GM19438 (cell line): ENCODE data around the gene LMF2.
"Not testable (repeated sequence)": the region's sequence is repeated elsewhere in the genome, so short reads cannot be mapped to it uniquely, and the experiment has no call there.

Source experiments
- ATAC-seq: cut with Tn5 transposase; IDR thresholded peaks from one replicate; pipeline ENCODE4 v1.9.1; 2021; ENCODE audit warnings: low read depth; ENCODE audit not compliant: unreplicated experiment

The LMF2 gene

GRCh38 chr22:50524676-50525103, 17.2 kb upstream of the LMF2 start:
- no peak for ATAC-seq

DNA sequence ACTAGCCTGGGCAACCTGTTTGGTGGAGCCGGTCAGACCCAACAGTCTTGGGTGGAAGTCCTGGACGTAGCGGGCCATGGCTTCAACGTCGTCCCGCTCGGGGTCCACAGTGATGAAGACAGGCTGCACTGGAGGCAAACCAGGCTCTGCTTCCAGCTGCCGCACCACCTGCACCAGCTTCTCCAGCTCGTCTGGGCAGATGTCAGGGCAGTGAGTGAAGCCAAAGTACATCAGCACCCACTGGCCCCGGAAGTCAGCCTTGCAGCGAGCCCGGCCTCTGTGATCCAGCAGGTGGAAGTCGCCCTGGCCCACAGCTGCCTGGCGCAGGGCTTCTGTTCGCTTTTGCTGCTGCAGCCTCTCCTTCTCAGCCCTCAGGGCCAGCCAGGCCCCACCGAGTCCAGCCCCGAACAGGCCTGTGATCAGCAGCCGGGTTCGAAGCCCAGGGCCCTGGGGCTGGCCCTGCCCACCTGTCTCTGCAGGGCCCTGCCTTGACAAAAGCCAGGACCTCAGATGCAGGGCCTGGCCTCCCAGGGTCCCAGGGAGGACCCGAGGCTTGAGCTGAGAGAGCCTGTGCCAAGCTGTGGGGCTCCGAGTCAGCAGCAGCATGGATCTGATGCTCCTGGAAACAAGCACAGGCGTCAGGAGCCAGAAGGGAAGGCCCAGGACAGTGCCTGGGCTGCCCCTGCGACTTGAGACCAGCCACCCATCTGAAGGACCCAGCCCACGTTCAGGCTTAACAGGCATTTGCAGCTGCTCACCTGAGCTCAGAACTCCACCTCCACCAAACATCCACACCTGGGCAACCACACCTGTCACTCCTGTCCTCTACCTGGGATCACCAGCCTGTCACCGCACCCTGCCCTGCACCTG, 16.5 kb upstream of the LMF2 start:
- ATAC-seq = no peak

DNA sequence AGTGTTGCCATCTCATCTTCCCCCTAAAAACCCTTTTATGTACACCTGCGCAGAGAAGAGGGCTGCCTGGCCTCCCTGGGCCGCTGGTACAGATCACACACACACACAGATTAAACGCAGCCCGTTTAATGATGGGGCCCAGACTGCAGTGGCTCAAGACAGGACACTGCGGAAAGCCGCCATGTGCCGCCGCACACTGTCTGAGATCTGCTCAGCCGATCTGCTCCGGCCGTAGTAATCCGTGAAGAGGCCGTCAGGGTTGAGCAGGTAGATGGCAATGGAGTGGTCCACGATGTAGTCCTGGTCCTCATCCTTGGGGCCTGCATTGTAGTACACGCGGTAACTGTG, 15.9 kb upstream of the LMF2 start:
- no peak for ATAC-seq

- no peak for ATAC-seq
Observed at GRCh38 chr22:50522806-50523438, 15.4 kb upstream of the LMF2 start.

DNA sequence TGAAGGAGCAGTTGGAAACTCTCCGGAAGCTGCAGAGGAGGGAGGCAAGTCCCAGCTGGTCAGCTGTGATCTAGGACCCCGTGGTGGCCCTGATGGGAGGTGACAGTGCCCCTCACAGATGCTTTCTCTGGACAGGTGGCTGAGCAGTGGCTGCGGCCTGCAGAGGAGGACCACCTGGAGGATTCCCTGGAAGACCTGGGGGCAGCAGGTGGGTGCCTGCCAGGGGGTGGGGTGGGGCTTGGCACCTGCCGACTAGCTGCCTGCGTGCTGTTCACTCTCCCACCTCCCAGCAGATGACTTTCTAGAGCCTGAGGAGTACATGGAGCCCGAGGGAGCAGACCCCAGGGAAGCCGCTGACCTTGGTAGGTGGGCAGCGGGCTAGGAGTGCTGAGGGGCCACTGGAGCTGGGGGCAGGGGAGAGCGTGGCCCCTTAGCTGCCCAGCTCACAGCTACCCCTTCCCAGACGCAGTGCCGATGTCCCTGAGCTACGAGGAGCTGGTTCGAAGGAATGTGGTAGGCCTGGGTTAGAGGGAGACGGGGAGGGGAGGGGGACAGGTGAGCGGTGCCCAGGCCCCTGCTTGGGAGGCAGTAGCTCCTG, 14.8 kb upstream of the LMF2 start:
- no peak for ATAC-seq

GRCh38 chr22:50521710-50522109, 14.2 kb upstream of the LMF2 start:
- no peak for ATAC-seq

GRCh38 chr22:50520826-50521453, 13.4 kb upstream of the LMF2 start:
- ATAC-seq = no peak

DNA sequence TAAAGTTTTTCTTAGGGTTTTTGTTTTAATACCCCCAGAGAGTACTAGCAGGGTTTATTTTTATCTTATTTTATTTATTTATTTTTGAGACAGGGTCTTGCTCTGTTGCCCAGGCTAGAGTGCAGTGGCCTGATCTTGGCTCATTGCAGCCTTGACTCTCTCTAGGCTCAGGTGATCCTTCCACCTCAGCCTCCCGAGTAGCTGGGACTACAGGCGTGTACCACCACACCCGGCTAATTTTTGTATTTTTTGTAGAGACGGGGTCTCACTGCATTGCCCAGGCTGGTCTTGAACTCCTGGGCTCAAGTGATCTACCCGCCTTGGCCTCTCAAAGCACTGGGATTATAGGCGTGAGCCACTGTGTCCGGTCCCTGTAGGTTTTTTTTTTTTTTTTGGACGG, 12.7 kb upstream of the LMF2 start:
- not testable (repeated sequence) for ATAC-seq

GRCh38 chr22:50519151-50519550, 11.6 kb upstream of the LMF2 start:
- ATAC-seq = no peak

- ATAC-seq = no peak
Observed at GRCh38 chr22:50518606-50519005, 11.1 kb upstream of the LMF2 start.

- ATAC-seq = no peak
Observed at GRCh38 chr22:50517495-50518260, 10.2 kb upstream of the LMF2 start.

DNA sequence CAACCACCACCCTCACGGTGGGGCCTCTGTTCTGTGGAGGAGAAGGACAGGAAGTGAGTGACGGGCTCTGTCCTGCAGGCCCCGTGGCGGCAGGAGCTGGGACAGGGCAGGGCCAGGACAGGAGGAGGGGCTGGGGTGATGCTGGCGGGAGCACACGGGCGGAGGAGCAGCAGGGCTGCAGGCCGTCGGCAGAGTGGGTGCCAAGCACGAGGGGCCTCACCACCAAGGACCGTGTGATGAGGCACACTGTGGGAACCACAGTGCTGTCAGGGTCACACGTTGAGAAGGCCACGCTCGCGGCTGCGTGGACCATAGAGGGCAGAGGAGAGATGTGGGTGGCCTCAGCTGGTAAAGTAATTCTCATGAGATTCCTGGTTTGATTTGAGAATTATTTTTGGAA, 9.4 kb upstream of the LMF2 start:
- ATAC-seq = no peak

DNA sequence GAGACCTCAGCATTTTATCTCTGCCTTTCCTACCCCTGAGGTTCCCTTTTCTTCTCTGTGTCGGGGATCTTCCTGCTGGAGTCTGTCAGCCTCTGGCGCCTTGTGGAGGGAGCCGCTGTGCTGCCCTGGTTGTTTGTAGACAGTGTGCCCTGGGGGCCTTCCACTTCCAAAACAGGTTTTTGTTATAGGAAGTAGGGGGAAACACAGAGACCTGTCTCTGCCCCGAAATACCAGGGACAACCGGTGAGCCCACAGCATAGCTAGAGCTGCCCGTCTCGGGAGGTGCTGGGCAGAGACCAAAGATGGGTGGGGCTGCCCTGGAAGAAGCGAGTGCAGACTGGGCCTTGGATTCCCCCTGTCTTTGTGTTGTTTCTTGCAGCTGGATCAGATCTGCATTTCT, 8.6 kb upstream of the LMF2 start:
- ATAC-seq = no peak

DNA sequence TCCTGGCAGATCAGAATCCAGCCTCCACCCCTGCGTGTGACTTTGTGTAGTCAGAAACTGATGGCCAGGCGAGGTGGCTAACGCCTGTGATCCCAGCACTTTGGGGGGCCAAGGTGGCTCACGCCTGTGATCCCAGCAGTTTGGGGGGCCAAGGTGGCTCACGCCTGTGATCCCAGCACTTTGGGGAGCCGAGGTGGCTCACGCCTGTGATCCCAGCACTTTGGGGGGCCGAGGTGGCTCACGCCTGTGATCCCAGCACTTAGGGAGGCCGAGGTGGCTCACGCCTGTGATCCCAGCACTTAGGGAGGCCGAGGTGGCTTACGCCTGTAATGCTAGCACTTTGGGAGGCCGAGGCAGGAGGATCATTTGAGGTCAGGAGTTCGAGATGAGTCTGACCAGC, 5.7 kb upstream of the LMF2 start:
- no peak for ATAC-seq

- ATAC-seq = no peak
Observed at GRCh38 chr22:50508897-50509296, 1.4 kb upstream of the LMF2 start.

- peak; percentile 55 for ATAC-seq
Observed at GRCh38 chr22:50507991-50508884, 736 bp upstream of the LMF2 start, which contains the start of gene NCAPH2. TSS of gene NCAPH2 (plus strand) at chr22:50508224. CDS start at chr22:50508338, 114 bp downstream.

GRCh38 chr22:50506611-50507420, 686 bp downstream of the LMF2 start:
- peak; percentile 11 for ATAC-seq

- no peak for ATAC-seq
Observed at GRCh38 chr22:50505776-50506610, 1.5 kb downstream of the LMF2 start.
